Measurements from ENCODE around the gene EFHC1.

The EFHC1 gene

GRCh38 chr6:52474173-52474572 lies 54.0 kb downstream of the EFHC1 start:
- Histone ChIP-seq H3K27ac (ENCODE audit: insufficient read depth in 1 of 2, low read depth in 1 of 2, low read length in 2 of 2, poor library complexity in 1 of 2, severe bottlenecking in 2 of 2) (no peak overlapping the region), H3K9me3 (ENCODE audit: control extremely low read depth in 1 of 5, control insufficient read depth in 4 of 5, insufficient read depth in 2 of 5, low read depth in 1 of 5, low read length in 4 of 5) (no peaks in the 10 kb centered on the region), H3K36me3 (ENCODE audit: control insufficient read depth in 4 of 4, insufficient read depth in 4 of 4, low read length in 3 of 4) (no peaks in the 10 kb centered on the region), H3K4me3 (ENCODE audit: control insufficient read depth in 1 of 7, extremely low read depth in 1 of 7, insufficient read depth in 4 of 7, low read depth in 2 of 7, low read length in 6 of 7) (no peak overlapping the region), H3K4me1 (ENCODE audit: control extremely low read depth in 1 of 4, control insufficient read depth in 4 of 4, insufficient read depth in 4 of 4, low read length in 3 of 4) (no peaks in the 10 kb centered on the region), H3K27me3 (replicated peaks in 2 of 5; ENCODE audit: control insufficient read depth in 4 of 5, insufficient read depth in 5 of 5, low read length in 4 of 5) (no peaks in the 10 kb centered on the region)
- WGBS (ENCODE audit: insufficient coverage), result 100% methylated on average over 1 of the region's 4 CpGs
- POLR2A ChIA-PET, result no interaction called here
- no peak for DNase-seq
- CTCF ChIA-PET, result no interaction called here

GRCh38 chr6:52475307-52475706 lies 55.2 kb downstream of the EFHC1 start:
- no peak for DNase-seq
- H3K36me3 ChIP-seq (ENCODE audit: control insufficient read depth in 4 of 4, insufficient read depth in 4 of 4, low read length in 3 of 4), result no peaks in the 10 kb centered on the region
- POLR2A ChIA-PET, result no interaction called here

GRCh38 chr6:52482903-52483670 lies 62.9 kb downstream of the EFHC1 start:
- H3K4me1 ChIP-seq (ENCODE audit: control extremely low read depth in 1 of 4, control insufficient read depth in 4 of 4, insufficient read depth in 4 of 4, low read length in 3 of 4), result no peaks in the 10 kb centered on the region
- peak in 1 of 3 donors; percentile 49 for DNase-seq
- H3K9me3 ChIP-seq (ENCODE audit: control extremely low read depth in 1 of 5, control insufficient read depth in 4 of 5, insufficient read depth in 2 of 5, low read depth in 1 of 5, low read length in 4 of 5), result no peaks in the 10 kb centered on the region
- H3K27ac ChIP-seq (ENCODE audit: insufficient read depth in 1 of 2, low read depth in 1 of 2, low read length in 2 of 2, poor library complexity in 1 of 2, severe bottlenecking in 2 of 2), result no peak overlapping the region
- WGBS (ENCODE audit: insufficient coverage), result 100% methylated on average over 3 of the region's 7 CpGs
- ChIA-PET CTCF (interaction anchor here (1.4 kb wide), 1 partner anchor 17 kb away, joined by 3 read pairs; no protein-coding TSS in a partner anchor), POLR2A (no interaction called here)
- peaks cover 0 to 7% (median 0%) of the 10 kb centered on the region in 4 experiments for H3K36me3 ChIP-seq (ENCODE audit: control insufficient read depth in 4 of 4, insufficient read depth in 4 of 4, low read length in 3 of 4)
- H3K4me3 ChIP-seq (ENCODE audit: control insufficient read depth in 1 of 7, extremely low read depth in 1 of 7, insufficient read depth in 4 of 7, low read depth in 2 of 7, low read length in 6 of 7), result no peak overlapping the region
- no peaks in the 10 kb centered on the region for H3K27me3 ChIP-seq (replicated peaks in 2 of 5; ENCODE audit: control insufficient read depth in 4 of 5, insufficient read depth in 5 of 5, low read length in 4 of 5)

More at GRCh38 chr6:52475307-52475706, 55.2 kb downstream of the EFHC1 start:
- WGBS (ENCODE audit: insufficient coverage), result no CpG with 5 or more reads among the region's 2 CpGs
- no peaks in the 10 kb centered on the region for H3K4me1 ChIP-seq (ENCODE audit: control extremely low read depth in 1 of 4, control insufficient read depth in 4 of 4, insufficient read depth in 4 of 4, low read length in 3 of 4)
- H3K4me3 ChIP-seq (ENCODE audit: control insufficient read depth in 1 of 7, extremely low read depth in 1 of 7, insufficient read depth in 4 of 7, low read depth in 2 of 7, low read length in 6 of 7), result no peak overlapping the region
- H3K27me3 ChIP-seq (replicated peaks in 2 of 5; ENCODE audit: control insufficient read depth in 4 of 5, insufficient read depth in 5 of 5, low read length in 4 of 5), result no peaks in the 10 kb centered on the region
- CTCF ChIA-PET, result interaction anchor here (0.7 kb wide), 1 partner anchor 35 kb away, joined by 3 read pairs; no protein-coding TSS in a partner anchor
- H3K9me3 ChIP-seq (ENCODE audit: control extremely low read depth in 1 of 5, control insufficient read depth in 4 of 5, insufficient read depth in 2 of 5, low read depth in 1 of 5, low read length in 4 of 5), result no peaks in the 10 kb centered on the region
- H3K27ac ChIP-seq (ENCODE audit: insufficient read depth in 1 of 2, low read depth in 1 of 2, low read length in 2 of 2, poor library complexity in 1 of 2, severe bottlenecking in 2 of 2), result no peak overlapping the region

GRCh38 chr6:52483671-52484003 lies 63.5 kb downstream of the EFHC1 start:
- CTCF ChIA-PET, result interaction anchor here (1.4 kb wide), 1 partner anchor 18 kb away, joined by 3 read pairs; no protein-coding TSS in a partner anchor
- Histone ChIP-seq H3K36me3 (ENCODE audit: control insufficient read depth in 4 of 4, insufficient read depth in 4 of 4, low read length in 3 of 4) (peaks cover 0 to 7% (median 0%) of the 10 kb centered on the region in 4 experiments), H3K4me3 (ENCODE audit: control insufficient read depth in 1 of 7, extremely low read depth in 1 of 7, insufficient read depth in 4 of 7, low read depth in 2 of 7, low read length in 6 of 7) (no peak overlapping the region), H3K4me1 (ENCODE audit: control extremely low read depth in 1 of 4, control insufficient read depth in 4 of 4, insufficient read depth in 4 of 4, low read length in 3 of 4) (no peaks in the 10 kb centered on the region), H3K27ac (ENCODE audit: insufficient read depth in 1 of 2, low read depth in 1 of 2, low read length in 2 of 2, poor library complexity in 1 of 2, severe bottlenecking in 2 of 2) (no peak overlapping the region), H3K27me3 (replicated peaks in 2 of 5; ENCODE audit: control insufficient read depth in 4 of 5, insufficient read depth in 5 of 5, low read length in 4 of 5) (no peaks in the 10 kb centered on the region), H3K9me3 (ENCODE audit: control extremely low read depth in 1 of 5, control insufficient read depth in 4 of 5, insufficient read depth in 2 of 5, low read depth in 1 of 5, low read length in 4 of 5) (no peaks in the 10 kb centered on the region)
- POLR2A ChIA-PET, result no interaction called here
- no peak for DNase-seq
- 94% methylated on average over 3 of the region's 3 CpGs for WGBS (ENCODE audit: insufficient coverage)

- DNase-seq, result no peak
- Histone ChIP-seq H3K4me3 (ENCODE audit: control insufficient read depth in 1 of 7, extremely low read depth in 1 of 7, insufficient read depth in 4 of 7, low read depth in 2 of 7, low read length in 6 of 7) (no peak overlapping the region), H3K27ac (ENCODE audit: insufficient read depth in 1 of 2, low read depth in 1 of 2, low read length in 2 of 2, poor library complexity in 1 of 2, severe bottlenecking in 2 of 2) (no peak overlapping the region), H3K9me3 (ENCODE audit: control extremely low read depth in 1 of 5, control insufficient read depth in 4 of 5, insufficient read depth in 2 of 5, low read depth in 1 of 5, low read length in 4 of 5) (no peaks in the 10 kb centered on the region), H3K27me3 (replicated peaks in 2 of 5; ENCODE audit: control insufficient read depth in 4 of 5, insufficient read depth in 5 of 5, low read length in 4 of 5) (no peaks in the 10 kb centered on the region), H3K4me1 (ENCODE audit: control extremely low read depth in 1 of 4, control insufficient read depth in 4 of 4, insufficient read depth in 4 of 4, low read length in 3 of 4) (peaks cover 0 to 9% (median 2%) of the 10 kb centered on the region in 4 experiments), H3K36me3 (ENCODE audit: control insufficient read depth in 4 of 4, insufficient read depth in 4 of 4, low read length in 3 of 4) (peaks cover 0 to 4% (median 0%) of the 10 kb centered on the region in 4 experiments)
- POLR2A ChIA-PET, result no interaction called here
- CTCF ChIA-PET, result interaction anchor here (0.8 to 1.6 kb wide), 3 partner anchors 10 to 108 kb away, joined by 4 to 5 read pairs (median 5); no protein-coding TSS in a partner anchor
- WGBS (ENCODE audit: insufficient coverage), result 9% methylated on average over 3 of the region's 5 CpGs
These were observed 69.7 kb downstream of the EFHC1 start for GRCh38 chr6:52489881-52490280.

DNA sequence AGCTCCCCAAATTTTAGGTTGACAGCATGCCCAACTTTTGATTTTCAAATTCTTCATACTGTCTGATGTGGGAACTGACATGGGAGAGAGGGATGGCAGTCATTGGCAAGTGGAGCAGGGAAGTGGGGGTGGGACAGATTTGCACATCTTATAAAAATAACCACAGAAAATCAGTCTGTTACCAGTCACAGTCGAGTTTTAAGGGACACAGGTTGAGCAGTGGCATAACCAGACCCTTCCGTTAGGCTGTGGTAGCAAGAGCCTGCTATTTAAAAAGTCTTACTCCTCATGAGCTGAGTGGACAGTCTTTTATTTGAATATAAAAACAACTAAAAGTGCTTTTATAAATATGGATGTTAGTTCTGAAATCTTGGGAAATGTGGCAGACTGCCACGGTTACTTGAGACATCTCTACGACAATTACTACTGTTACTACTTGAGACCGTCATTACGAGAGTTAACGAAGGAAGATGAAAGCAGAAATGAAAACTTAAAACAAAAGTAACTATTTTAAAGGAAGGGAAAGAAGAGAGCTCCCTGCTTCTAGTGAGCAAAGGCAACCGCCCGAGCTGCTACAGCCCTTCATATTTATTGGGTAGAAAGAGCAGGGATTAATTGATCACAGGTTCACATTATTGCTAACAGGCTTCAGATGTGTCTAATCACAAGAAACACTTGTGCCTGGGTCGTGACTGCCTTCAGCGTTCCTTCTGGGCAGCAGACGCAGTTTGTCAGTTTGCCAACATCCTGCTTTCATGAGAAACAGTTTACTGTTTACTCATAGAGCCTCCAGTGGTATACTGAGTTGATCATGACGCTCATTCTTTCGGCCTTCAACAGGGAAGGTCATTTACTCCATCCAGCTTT lies 71.3 kb downstream of the EFHC1 start:
- H3K36me3 ChIP-seq (ENCODE audit: control insufficient read depth in 4 of 4, insufficient read depth in 4 of 4, low read length in 3 of 4), result no peaks in the 10 kb centered on the region
- DNase-seq, result no peak
- H3K4me1 ChIP-seq (ENCODE audit: control extremely low read depth in 1 of 4, control insufficient read depth in 4 of 4, insufficient read depth in 4 of 4, low read length in 3 of 4), result peaks cover 0 to 9% (median 2%) of the 10 kb centered on the region in 4 experiments
- ChIA-PET POLR2A (no interaction called here), CTCF (interaction anchor here (1.0 kb wide), 1 partner anchor 107 kb away, joined by 3 read pairs; no protein-coding TSS in a partner anchor)
- H3K27ac ChIP-seq (ENCODE audit: insufficient read depth in 1 of 2, low read depth in 1 of 2, low read length in 2 of 2, poor library complexity in 1 of 2, severe bottlenecking in 2 of 2), result no peak overlapping the region
- no peaks in the 10 kb centered on the region for H3K9me3 ChIP-seq (ENCODE audit: control extremely low read depth in 1 of 5, control insufficient read depth in 4 of 5, insufficient read depth in 2 of 5, low read depth in 1 of 5, low read length in 4 of 5)
- no peak overlapping the region for H3K4me3 ChIP-seq (ENCODE audit: control insufficient read depth in 1 of 7, extremely low read depth in 1 of 7, insufficient read depth in 4 of 7, low read depth in 2 of 7, low read length in 6 of 7)
- no peaks in the 10 kb centered on the region for H3K27me3 ChIP-seq (replicated peaks in 2 of 5; ENCODE audit: control insufficient read depth in 4 of 5, insufficient read depth in 5 of 5, low read length in 4 of 5)
- WGBS (ENCODE audit: insufficient coverage), result 96% methylated on average over 7 of the region's 14 CpGs
